IMR-90 (cell line): ENCODE data around the gene PLCB4. TPM values are rescaled to one million over a fixed set of nuclear protein-coding genes. Genes with fewer than 3 reads are reported as not detected.
A peak's percentile ranks its signal among the peaks of the same experiment; 100 is the strongest.

Experiments
- ATAC-seq: fragments of 200-7000 bp; cut with Tn5 transposase; 2 replicates; pipeline ENCODE4 v1.9.1; 2020; ENCODE audit warnings: low read depth, mild to moderate bottlenecking, moderate library complexity
- BruUV-seq: library from RNA; stranded (reverse); fragments of 400-500 nt; replicated peaks from 2 replicates; lab custom pipeline; 2021; lab: Mats Ljungman, UMichigan
- CTCF ChIA-PET: fragments of 300-600 bp; formaldehyde crosslinking; extraction: SDS; loops from one replicate; lab custom pipeline; 2021; ENCODE audit warnings: antibody characterized with exemption; lab: Yijun Ruan, JAX
- POLR2A ChIA-PET: fragments of 300-600 bp; sonication (Branson Sonifier 250); formaldehyde crosslinking; loops from one replicate; lab custom pipeline; 2022; ENCODE audit warnings: antibody characterized with exemption; ENCODE audit not compliant: unreplicated experiment; lab: Charles Lee
- DNase-seq: peaks from one replicate; pipeline ENCODE4 v3.0.0; 2013
- H2AFZ ChIP-seq: replicated peaks from 2 replicates; pipeline ENCODE3; 2013; ENCODE audit warnings: low read length, mild to moderate bottlenecking; ENCODE audit not compliant: poor library complexity
- H2AK5ac ChIP-seq: 2 replicates; pipeline ENCODE4 v1.6.1; 2013; ENCODE audit warnings: low read depth, low read length, inconsistent platforms
- H2AK9ac ChIP-seq: replicated peaks from 2 replicates; pipeline ENCODE3; 2013; ENCODE audit warnings: mild to moderate bottlenecking, low read depth, low read length, moderate library complexity; ENCODE audit not compliant: poor library complexity
- H2BK120ac ChIP-seq: 2 replicates; pipeline ENCODE4 v1.6.1; 2013; ENCODE audit warnings: low read depth, low read length, inconsistent platforms
- H2BK15ac ChIP-seq: 3 replicates; pipeline ENCODE4 v1.6.1; 2013; ENCODE audit warnings: low read depth, low read length, inconsistent platforms
- H2BK20ac ChIP-seq: 2 replicates; pipeline ENCODE4 v1.6.1; 2013; ENCODE audit warnings: low read depth, mild to moderate bottlenecking, inconsistent platforms, low read length, moderate library complexity
- H2BK5ac ChIP-seq: 2 replicates; pipeline ENCODE4 v1.6.1; 2013; ENCODE audit warnings: mild to moderate bottlenecking, low read depth, low read length, inconsistent platforms; ENCODE audit not compliant: poor library complexity, severe bottlenecking
- H3K14ac ChIP-seq: replicated peaks from 2 replicates; pipeline ENCODE4 v1.6.1; 2013; ENCODE audit warnings: low read depth, low read length, inconsistent platforms
- H3K18ac ChIP-seq: 2 replicates; pipeline ENCODE4 v1.6.1; 2013; ENCODE audit warnings: low read depth, low read length, control low read depth
- H3K23ac ChIP-seq: 2 replicates; pipeline ENCODE4 v1.6.1; 2013; ENCODE audit warnings: low read depth, low read length, inconsistent platforms
- H3K27ac ChIP-seq: 2 replicates; pipeline ENCODE4 v1.5.1; 2013; ENCODE audit warnings: mild to moderate bottlenecking, control low read depth, low read length; ENCODE audit not compliant: insufficient read depth
- H3K27me3 ChIP-seq: 2 replicates; pipeline ENCODE4 v1.6.1; 2013; ENCODE audit warnings: low read length; ENCODE audit not compliant: control insufficient read depth, insufficient read depth
- H3K36me3 ChIP-seq: 2 replicates; pipeline ENCODE4 v1.6.1; 2013; ENCODE audit warnings: low read length, mixed read lengths; ENCODE audit not compliant: control insufficient read depth, insufficient read depth
- H3K4ac ChIP-seq: 2 replicates; pipeline ENCODE4 v1.6.1; 2013; ENCODE audit warnings: low read depth, low read length, inconsistent platforms
- H3K4me1 ChIP-seq: 2 replicates; pipeline ENCODE4 v1.6.1; 2013; ENCODE audit warnings: low read length, mixed read lengths; ENCODE audit not compliant: control insufficient read depth, insufficient read depth
- H3K4me2 ChIP-seq: 2 replicates; pipeline ENCODE4 v1.6.1; 2013; ENCODE audit warnings: low read depth, mild to moderate bottlenecking, control low read depth, low read length, moderate library complexity
- H3K4me3 ChIP-seq: 2 replicates; pipeline ENCODE4 v1.5.1; 2013; ENCODE audit warnings: low read depth, mild to moderate bottlenecking, control low read depth, low read length, moderate library complexity; ENCODE audit not compliant: insufficient read depth
- H3K56ac ChIP-seq: 2 replicates; pipeline ENCODE4 v1.6.1; 2013; ENCODE audit warnings: low read length, inconsistent platforms; ENCODE audit not compliant: insufficient read depth; ENCODE audit errors: extremely low read depth
- H3K79me1 ChIP-seq, 2 experiments: 2 replicates each; pipeline ENCODE4 v1.6.1; 2013; ENCODE audit warnings: low read length in 2 of 2, inconsistent platforms in 1 of 2, low read depth in 1 of 2
- H3K9ac ChIP-seq: 2 replicates; pipeline ENCODE4 v1.6.1; 2013; ENCODE audit warnings: low read depth, low read length, control low read depth
- H3K9me1 ChIP-seq: 2 replicates; pipeline ENCODE4 v1.6.1; 2013; ENCODE audit warnings: low read length, inconsistent platforms; ENCODE audit not compliant: insufficient read depth
- H3K9me3 ChIP-seq: 2 replicates; pipeline ENCODE4 v1.6.1; 2013; ENCODE audit warnings: low read length; ENCODE audit not compliant: control insufficient read depth, insufficient read depth
- H4K20me1 ChIP-seq: 2 replicates; pipeline ENCODE4 v1.6.1; 2013; ENCODE audit warnings: low read length, inconsistent platforms; ENCODE audit not compliant: insufficient read depth
- H4K5ac ChIP-seq: 2 replicates; pipeline ENCODE4 v1.6.1; 2013; ENCODE audit warnings: mild to moderate bottlenecking, low read depth, low read length, control low read depth
- H4K8ac ChIP-seq, 2 experiments: 2 replicates each; pipeline ENCODE4 v1.6.1; 2013; ENCODE audit warnings: low read depth in 2 of 2, low read length in 2 of 2, control low read depth in 1 of 2, inconsistent platforms in 1 of 2
- H4K91ac ChIP-seq: 2 replicates; pipeline ENCODE4 v1.6.1; 2013; ENCODE audit warnings: low read depth, low read length, inconsistent platforms; ENCODE audit not compliant: insufficient read depth
- BHLHE40 ChIP-seq: fragments of 150-350 bp; IDR thresholded peaks from 2 replicates; pipeline ENCODE4 v1.6.1; 2016; ENCODE audit warnings: mild to moderate bottlenecking, low read depth, low read length
- CTCF ChIP-seq: conservative IDR thresholded peaks from 2 replicates; pipeline ENCODE4 v1.5.1; 2012; ENCODE audit warnings: mild to moderate bottlenecking, low read depth, low read length, improper control_type of control experiment
- FOS ChIP-seq: fragments of 150-350 bp; IDR thresholded peaks from 2 replicates; pipeline ENCODE4 v1.6.1; 2016; ENCODE audit warnings: low read depth, low read length
- MAZ ChIP-seq: IDR thresholded peaks from 2 replicates; pipeline ENCODE4 v1.6.1; 2012; ENCODE audit warnings: low read depth, mild to moderate bottlenecking, low read length, improper control_type of control experiment, moderate library complexity, borderline replicate concordance
- MXI1 ChIP-seq: IDR thresholded peaks from 2 replicates; pipeline ENCODE4 v1.6.1; 2012; ENCODE audit warnings: low read depth, mild to moderate bottlenecking, low read length, moderate library complexity, borderline replicate concordance
- POLR2A ChIP-seq: IDR thresholded peaks from 2 replicates; pipeline ENCODE4 v1.6.1; 2012; ENCODE audit warnings: mild to moderate bottlenecking, low read depth, low read length
- RAD21 ChIP-seq: IDR thresholded peaks from 2 replicates; pipeline ENCODE4 v1.6.1; 2012; ENCODE audit warnings: low read length, improper control_type of control experiment
- SMC3 ChIP-seq: fragments of 150-350 bp; IDR thresholded peaks from 2 replicates; pipeline ENCODE4 v1.6.1; 2016; ENCODE audit warnings: low read depth, mild to moderate bottlenecking, antibody characterized with exemption, low read length, moderate library complexity
- USF2 ChIP-seq: fragments of 150-350 bp; IDR thresholded peaks from 2 replicates; pipeline ENCODE4 v1.6.1; 2017; ENCODE audit warnings: mild to moderate bottlenecking, antibody characterized with exemption, low read length, low read depth
- WGBS, 2 experiments: methylation state at CpG; one replicate each; pipeline versions ENCODE4 v1.1.5 to v1.1.7; 2013; ENCODE audit warnings: missing lambda C conversion rate in 2 of 2; ENCODE audit not compliant: insufficient read length in 1 of 2; ENCODE audit errors: extremely low coverage in 2 of 2; 5-methylcytosine and 5-hydroxymethylcytosine counted together
- dilution Hi-C: fragments of 300-500 bp; cut with HindIII; formaldehyde crosslinking; loops from one replicate; pipeline ENCODE4 v1.14.3; 2018; ENCODE audit warnings: low sequenced_read_pairs; ENCODE audit not compliant: unreplicated experiment
- in situ Hi-C: fragments of 300-500 bp; cut with MboI; formaldehyde crosslinking; loops from 3 replicates; pipeline ENCODE4 v1.14.3; 2019; ENCODE audit warnings: low sequenced_read_pairs, inconsistent platforms, mixed read lengths
- intact Hi-C: fragments of 100-400 bp; cut with micrococcal nuclease; formaldehyde crosslinking; loops from 2 replicates; pipeline ENCODE4 v1.10.0; 2022
- polyA plus RNA-seq, 3 experiments: library from polyadenylated mRNA; depleted of rRNA; stranded (reverse); fragments of >200 nt; gene quantifications; 2 replicates each; pipeline ENCODE4 v1.2.3, GENCODE V29; 2012; ENCODE audit warnings: low replicate concordance in 1 of 3
- total RNA-seq: library from RNA; depleted of rRNA; stranded (reverse); fragments of >200 nt; gene quantifications from 2 replicates; pipeline ENCODE4 v1.2.3, GENCODE V29; 2012
- TF ChIP-seq, protein P1 (sequence below): fragments of 150-350 bp; IDR thresholded peaks from 2 replicates; pipeline ENCODE4 v1.6.1; 2016; ENCODE audit warnings: low read depth, mild to moderate bottlenecking, low read length, moderate library complexity, borderline replicate concordance

The PLCB4 gene
- total and polyA plus RNA-seq, 2 of the 4 experiments (the other 2 are of a cell fraction): 12.5 to 24.0 TPM

DNA sequence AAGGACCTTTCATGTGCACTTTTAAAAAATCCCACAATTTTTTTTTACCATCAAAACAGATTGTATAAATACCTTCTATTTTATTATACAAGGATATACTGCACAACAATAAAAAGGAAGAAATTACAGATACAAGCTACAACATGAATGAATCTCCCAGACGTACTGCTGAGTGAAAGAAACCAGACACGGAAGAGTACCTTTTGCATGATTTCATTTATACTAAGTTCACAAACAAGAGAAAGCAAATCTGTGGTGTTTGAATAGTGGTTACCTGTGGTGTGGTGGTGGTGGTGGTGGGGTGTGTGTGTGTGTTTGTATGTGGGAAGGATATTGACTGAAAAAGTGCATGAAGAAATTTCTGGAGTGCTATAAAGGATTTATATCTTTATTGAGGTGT lies 6.8 kb upstream of the PLCB4 start:
- in situ Hi-C loops: no loop called here

More for the DNA sequence above, 6.8 kb upstream of the PLCB4 start:
- H3K9me1 ChIP-seq: peaks cover 4% of the 10 kb centered on the region; the same call in 1 of the 2 replicates
- H2BK15ac ChIP-seq: no peak overlapping the region; the same call in 2 of the 3 replicates
- 0 out of 2 replicates have a peak overlapping the region, but pooled peaks have one; percentile 37 for H3K14ac ChIP-seq
- DNase-seq (no peak), ATAC-seq (no peak)
- CTCF ChIA-PET: interaction anchor here (0.6 kb wide), 2 partner anchors 158 to 194 kb away, joined by 3 to 6 read pairs; no protein-coding TSS in a partner anchor
- POLR2A ChIA-PET: no interaction called here
- H3K4me1 ChIP-seq: peaks cover 2% of the 10 kb centered on the region; the same call in 1 of the 2 replicates
- H2AFZ ChIP-seq: no peak overlapping the region
- no peaks in the 10 kb centered on the region for H4K20me1 ChIP-seq
- no peak overlapping the region for H3K18ac ChIP-seq
- no peaks in the 10 kb centered on the region for H3K36me3 ChIP-seq
- dilution Hi-C loops (no loop called here), intact Hi-C loops (no loop called here)
- no peak overlapping the region for H3K4ac ChIP-seq
- no peak overlapping the region for H2AK5ac ChIP-seq
- no peaks in the 10 kb centered on the region for H3K27me3 ChIP-seq
- H3K9me3 ChIP-seq: no peaks in the 10 kb centered on the region
- no peak overlapping the region for H3K9ac ChIP-seq
- H3K4me2 ChIP-seq: no peak overlapping the region
- no peak overlapping the region for H4K5ac ChIP-seq
- no TSS peak for BruUV-seq
- H2BK20ac ChIP-seq: no peak overlapping the region
- no peak overlapping the region for H2AK9ac ChIP-seq
- H3K23ac ChIP-seq: no peak overlapping the region
- TF ChIP-seq MAZ (no peak), POLR2A (no peak), RAD21 (no peak), BHLHE40 (no peak), MXI1 (no peak), SMC3 (no peak), CTCF (no peak), USF2 (no peak), FOS (no peak)
- TF ChIP-seq, protein P1, sequence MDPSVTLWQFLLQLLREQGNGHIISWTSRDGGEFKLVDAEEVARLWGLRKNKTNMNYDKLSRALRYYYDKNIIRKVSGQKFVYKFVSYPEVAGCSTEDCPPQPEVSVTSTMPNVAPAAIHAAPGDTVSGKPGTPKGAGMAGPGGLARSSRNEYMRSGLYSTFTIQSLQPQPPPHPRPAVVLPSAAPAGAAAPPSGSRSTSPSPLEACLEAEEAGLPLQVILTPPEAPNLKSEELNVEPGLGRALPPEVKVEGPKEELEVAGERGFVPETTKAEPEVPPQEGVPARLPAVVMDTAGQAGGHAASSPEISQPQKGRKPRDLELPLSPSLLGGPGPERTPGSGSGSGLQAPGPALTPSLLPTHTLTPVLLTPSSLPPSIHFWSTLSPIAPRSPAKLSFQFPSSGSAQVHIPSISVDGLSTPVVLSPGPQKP: no peak
- peak overlapping the region; percentile 38; the same call in 1 of the 2 replicates for H2BK120ac ChIP-seq
- no peak overlapping the region; the same call in 1 of the 2 replicates for H4K91ac ChIP-seq
- H3K79me1 ChIP-seq: peaks cover 0 to 3% of the 10 kb centered on the region in 2 experiments; a peak in 1 of 4 replicates
- no CpG with 5 or more reads among the region's 2 CpGs for WGBS, 2 experiments
- no peak overlapping the region for H2BK5ac ChIP-seq
- no peak overlapping the region for H3K56ac ChIP-seq
- H3K4me3 ChIP-seq: no peak overlapping the region
- no peak overlapping the region for H4K8ac ChIP-seq
- no peak overlapping the region for H3K27ac ChIP-seq
